ENCODE data around the gene MC1R.
"Not testable (repeated sequence)": the region's sequence is repeated elsewhere in the genome, so short reads cannot be mapped to it uniquely, and the experiment has no call there.

The MC1R gene

DNA sequence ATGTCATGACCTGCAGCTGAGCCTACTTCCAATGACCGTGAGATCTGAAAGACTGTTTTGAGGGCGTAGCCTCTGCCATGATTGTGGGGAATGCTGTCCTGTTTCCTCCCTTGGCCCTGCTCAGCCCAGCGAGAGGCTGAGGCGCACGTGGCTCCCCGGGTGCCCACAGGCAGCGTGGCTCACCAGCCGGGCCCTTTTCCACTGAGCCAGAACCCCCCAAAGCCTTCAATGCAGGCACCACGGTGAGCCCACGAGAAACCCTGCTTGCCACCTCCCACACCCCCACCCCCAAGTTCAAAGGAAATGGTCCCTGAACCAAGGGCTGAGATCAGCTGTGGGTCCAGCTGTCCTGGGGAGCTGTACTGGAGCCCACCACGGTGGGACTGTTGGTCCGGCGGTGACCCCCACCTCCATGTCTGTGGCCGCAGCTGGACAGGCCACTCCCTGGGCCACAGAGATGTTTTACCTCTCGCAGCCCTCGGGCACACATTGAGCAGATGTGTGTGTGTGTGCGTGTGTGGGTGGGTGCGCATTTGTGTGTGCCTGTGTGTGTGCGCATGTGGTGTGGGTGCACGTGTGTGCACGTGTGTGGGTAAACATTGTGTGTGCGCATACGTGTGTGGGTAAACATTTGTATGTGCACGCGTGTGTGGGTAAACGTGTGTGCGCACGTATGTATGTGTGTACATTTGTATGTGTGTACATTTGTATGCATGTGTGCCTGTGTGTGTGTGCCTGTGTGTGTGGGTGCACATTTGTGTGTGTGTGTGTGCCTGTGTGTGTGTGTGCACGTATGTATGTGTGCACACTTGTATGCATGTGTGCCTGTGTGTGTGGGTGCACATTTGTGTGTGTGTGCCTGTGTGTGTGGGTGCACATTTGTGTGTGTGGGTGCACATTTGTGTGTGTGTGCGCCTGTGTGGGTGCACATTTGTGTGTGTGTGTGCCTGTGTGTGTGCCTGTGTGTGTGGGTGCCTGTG lies 5.0 kb upstream of the MC1R start:
- DNase-seq (ENCODE audit: low read depth, low spot score), result no peak

DNA sequence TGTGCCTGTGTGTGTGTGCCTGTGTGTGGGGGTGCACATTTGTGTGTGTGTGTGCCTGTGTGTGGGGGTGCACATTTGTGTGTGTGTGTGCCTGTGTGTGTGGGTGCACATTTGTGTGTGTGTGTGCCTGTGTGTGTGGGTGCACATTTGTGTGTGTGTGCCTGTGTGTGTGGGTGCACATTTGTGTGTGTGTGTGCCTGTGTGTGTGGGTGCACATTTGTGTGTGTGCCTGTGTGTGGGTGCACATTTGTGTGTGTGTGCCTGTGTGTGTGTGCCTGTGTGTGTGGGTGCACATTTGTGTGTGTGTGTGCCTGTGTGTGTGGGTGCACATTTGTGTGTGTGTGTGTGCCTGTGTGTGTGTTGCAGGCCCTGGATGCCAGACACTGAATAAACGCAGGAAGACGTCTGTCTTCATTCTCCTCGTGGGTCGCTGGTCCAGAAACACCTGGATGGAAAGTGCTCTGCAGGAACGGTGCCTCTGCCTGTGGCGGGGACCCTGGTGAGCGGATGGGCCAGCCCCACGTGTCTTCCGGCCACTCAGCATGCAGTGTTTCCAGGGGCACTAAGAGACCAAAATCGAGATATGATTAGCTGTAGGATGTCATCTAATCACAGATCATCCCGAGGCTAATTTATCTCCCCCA lies 3.9 kb upstream of the MC1R start:
- DNase-seq (ENCODE audit: low read depth, low spot score), result not testable (repeated sequence)

DNA sequence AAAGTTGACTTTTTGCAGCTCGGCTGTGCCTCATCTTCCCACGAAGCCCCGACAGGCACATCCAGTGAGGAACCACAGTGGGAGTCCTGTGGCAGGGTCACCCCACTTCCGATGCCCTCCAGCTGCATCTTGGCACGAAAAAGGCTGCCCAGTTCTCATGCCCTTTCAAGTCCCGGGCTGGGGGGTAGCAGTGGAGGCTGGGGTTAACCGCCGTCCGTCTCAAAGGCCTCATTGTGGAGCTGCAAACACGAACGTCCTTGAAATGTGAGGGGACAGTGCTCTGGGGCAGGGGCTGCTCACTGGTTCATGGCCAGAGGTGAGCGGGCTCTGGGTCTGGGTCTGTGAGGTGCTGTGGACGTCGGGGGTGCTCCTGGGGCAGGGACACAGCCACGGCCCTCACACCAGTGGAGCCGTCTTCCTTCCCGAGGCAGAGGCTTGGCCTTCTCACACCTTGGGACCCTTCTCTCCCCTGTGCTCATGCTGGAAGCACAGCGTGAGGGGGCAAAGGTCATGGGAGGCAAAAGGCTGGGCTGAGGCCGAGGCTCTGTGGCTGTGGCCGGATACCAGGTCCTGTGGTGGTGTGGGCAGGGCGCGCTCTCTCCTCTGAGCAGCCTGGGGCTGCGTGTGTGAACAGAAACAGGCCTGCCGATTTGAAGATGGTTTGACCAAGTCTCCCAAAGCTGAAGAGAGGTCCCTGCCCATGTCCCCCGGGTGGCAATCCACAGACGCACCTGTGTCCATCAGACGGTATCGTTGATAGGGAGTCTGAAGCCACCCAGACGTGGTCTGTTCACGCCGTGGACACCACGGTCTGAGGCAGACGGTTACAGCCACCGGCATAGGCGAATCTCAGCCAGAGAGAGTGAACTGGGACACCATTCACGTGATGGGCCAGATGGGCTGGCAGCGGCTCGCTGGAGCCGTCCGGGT lies 3.1 kb upstream of the MC1R start:
- no peak for DNase-seq (ENCODE audit: low read depth, low spot score)

DNA sequence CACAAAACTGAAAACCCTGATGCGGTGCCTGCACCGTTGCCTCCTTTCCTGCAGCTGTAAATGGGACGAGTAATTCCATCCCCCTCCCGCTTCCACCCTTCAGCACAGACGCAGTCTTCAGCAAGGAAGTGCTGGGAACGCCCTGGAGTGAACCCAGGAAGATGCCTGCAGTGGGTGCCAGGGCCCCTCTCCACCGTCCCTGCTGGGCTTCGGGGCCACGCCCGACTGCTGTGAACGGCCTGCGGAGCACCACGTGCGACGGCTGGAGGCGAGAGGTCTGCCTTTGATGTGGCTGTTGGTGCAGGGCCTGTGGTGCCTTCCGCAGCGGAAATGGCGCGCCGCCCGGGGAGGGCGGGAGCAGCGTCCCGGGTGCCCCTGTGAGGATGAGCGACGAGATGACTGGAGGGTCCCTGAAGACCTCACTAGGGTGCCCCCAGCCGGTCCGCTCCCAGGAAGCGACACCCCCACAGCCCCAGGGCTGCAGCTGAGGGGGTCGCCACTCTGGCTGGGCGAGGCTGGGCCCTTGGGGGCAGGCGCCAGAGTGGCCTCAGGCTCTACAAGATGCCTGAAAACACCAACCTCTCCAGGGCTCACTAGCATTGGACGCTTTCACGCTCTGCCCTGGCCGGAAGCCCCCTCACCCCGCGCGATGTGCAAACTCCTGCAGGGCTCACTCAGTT lies 749 bp upstream of the MC1R start:
- DNase-seq (ENCODE audit: low read depth, low spot score), result peak; percentile 95

- no peak for DNase-seq (ENCODE audit: low read depth, low spot score)
Observed at GRCh38 chr16:89919535-89920406, 1.1 kb downstream of the MC1R start.

- DNase-seq (ENCODE audit: low read depth, low spot score), result peak; percentile 65
Observed at GRCh38 chr16:89920723-89921122, 2.1 kb downstream of the MC1R start.

DNA sequence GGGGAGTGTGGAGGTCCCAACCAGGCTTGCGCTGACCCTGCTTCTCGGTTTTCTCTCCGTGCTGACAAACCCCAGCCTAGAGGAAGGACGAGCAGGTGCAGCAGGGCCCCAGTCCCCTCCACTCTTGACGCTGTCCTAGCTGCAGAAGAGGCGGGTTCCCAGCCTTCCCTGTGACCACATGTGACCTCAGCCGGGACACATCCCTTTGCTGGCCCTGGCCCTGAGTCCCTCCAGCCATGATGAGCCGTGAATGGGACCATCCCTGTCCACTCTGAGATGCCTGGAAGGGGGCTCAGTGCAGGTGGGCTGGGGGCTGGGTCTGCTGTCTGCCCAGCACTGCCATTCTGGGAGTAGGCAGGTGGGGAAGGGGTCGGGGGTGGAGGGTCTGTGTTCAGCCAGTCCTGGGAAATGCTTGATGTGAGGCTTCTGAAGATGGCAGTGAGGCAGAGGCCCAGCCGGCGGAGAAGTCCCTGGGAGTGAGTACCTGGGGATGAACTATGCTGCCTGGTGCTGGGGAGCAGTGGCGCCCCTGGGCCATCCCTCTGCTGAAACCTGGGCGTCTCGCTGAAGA lies 2.6 kb downstream of the MC1R start:
- no peak for DNase-seq (ENCODE audit: low read depth, low spot score)

DNA sequence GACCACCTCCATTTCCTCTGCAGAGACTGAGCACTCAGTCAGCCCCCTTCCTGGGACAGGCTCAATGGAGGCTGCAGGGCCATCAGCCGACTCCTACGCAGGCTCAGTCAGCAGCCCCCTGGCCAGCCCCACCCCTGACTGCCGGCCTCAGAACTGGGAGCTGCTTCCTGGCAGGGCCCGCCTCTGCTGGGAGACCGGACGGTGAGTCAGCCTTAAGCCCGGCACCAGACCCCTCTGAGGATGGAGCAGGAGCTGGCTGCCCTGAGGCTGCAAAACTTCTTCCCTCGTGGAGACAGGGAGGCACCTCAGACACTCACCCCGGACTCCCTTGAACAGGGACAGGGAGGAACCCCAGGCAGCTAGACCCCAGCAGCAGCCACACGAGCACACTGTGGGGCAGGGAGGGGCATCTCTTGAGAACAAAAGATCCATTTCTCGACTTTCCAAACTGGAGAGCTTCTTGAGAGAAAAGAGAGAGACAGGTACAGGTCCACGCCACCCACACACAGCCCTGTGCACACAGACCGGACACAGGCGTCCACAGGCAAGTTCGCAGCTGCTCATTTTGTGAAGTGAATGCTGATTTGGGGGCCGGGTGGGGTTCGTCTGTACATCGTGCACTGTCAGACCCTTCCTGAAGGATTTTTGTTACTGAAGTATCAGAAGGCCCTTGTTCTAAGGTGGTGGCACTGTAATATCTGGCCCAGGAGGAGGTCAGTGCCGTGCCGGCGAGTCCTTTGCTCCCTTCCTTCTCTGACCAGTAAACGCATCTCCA lies 3.2 kb downstream of the MC1R start:
- DNase-seq (ENCODE audit: low read depth, low spot score), result peak; percentile 97

DNA sequence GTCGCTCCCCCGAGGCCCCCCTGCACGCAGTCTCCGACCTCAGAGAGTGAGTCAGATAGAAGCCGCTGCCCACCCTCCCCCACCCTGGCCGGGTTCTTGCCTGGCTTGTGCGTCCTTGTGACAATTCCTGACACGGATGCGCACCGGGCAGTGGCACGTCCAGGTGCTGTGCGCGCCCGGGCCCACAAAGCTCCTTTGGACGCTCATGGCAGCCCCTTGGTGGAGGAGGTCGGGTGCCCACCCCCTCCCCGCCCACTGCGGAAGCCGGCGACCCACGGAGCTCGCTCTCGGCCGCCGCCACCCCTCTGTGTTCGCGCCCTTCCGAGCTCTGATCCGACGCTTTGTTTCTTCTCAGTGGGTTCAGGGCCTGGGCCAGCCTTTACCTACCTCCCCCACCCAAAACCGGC lies 3.8 kb downstream of the MC1R start:
- peak; percentile 97 for DNase-seq (ENCODE audit: low read depth, low spot score)

DNA sequence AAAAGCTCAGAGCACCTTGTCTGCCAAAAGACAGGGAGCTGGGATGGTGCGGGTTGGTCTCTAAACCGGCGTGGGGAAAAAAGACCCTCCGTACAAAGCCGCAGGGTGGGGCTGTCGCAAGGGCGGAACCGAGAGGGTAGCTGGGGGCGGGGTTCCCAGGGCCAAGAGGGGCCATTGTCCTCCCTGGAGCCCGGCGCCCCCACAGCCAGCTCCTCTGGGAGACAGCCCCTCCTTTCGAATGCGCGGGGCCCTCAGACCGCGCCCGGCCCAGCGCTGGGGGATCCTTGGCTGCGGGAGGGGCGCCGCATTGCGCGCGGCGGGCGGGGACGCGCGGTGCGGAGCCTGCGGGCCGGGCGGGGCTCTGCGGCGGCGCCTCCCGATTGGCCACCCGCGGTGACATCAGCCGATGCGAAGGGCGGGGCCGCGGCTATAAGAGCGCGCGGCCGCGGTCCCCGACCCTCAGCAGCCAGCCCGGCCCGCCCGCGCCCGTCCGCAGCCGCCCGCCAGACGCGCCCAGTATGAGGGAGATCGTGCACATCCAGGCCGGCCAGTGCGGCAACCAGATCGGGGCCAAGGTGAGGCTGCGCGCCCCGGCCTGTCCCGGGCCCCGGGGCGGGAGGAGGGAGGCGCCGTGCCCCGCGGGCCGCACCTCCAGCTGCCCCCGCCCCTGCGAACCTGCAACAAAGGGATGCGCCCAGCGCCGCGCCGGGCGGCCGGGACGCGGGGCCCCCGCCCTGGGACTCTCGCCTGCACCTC lies 4.4 kb downstream of the MC1R start, which contains the start of gene TUBB3:
Gene TUBB3, plus strand, starts transcription at position 459 of the 756 bp plus-strand sequence. Its CDS starts 60 bp downstream, at position 519.
- DNase-seq (ENCODE audit: low read depth, low spot score), result peak; percentile 97

GRCh38 chr16:89923640-89924296 lies 5.1 kb downstream of the MC1R start:
- DNase-seq (ENCODE audit: low read depth, low spot score), result peak; percentile 59

DNA sequence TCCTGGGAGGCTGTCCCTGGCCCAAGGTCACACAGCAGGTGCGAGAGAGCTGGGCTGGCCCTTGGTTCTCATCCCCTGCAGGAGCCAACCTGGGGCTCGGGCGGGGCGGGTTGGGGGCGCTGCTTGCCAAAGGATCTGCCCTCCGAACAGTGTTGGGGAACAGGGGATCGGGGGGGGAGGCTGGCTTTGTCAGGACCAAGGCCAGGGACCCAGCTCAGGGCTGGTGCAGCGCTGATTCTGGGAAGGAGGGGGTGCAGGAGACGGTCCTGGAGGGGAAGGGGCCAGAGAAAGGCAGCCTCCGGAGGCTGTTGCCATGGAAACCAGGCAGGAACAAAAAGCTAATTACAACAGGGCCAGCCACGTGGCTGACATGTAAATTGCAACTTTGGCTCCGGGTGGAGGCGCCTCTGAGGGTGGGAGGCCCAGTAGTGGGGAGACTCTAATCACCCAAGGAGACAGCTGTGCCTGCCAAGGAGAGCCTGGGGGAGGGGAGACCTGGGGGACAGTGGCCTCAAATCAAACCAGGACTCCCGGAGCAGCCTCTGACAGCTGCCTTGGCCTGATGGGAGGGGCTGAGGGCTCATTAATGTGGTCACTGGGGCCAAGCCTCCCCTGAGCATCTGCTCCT lies 5.7 kb downstream of the MC1R start:
- DNase-seq (ENCODE audit: low read depth, low spot score), result peak; percentile 75

GRCh38 chr16:89924925-89925307 lies 6.3 kb downstream of the MC1R start:
- no peak for DNase-seq (ENCODE audit: low read depth, low spot score)

DNA sequence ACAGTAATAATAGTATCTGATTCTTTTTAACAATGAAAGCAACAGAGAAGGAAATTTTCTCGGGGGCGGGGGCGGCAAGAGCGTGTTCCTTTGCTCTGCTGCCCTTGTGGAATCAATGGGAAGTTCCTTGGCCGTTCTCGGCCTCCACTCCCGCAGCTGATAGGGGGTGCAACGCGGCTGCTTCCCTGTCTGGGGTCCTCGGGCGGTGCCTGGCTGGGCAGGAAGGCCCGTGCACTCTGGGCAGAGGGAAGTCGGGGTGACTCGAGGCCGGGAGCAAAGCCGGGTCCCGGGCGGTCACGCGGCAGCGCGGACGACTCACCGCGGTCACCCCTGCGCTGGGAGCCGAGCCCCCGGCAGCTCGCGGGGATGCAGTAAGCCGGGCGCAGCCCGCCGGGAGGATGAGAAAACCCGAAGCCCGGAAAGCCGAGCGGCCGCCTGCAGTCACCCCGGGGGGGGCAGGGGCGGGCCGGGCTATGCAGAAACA lies 7.0 kb downstream of the MC1R start:
- DNase-seq (ENCODE audit: low read depth, low spot score), result no peak

DNA sequence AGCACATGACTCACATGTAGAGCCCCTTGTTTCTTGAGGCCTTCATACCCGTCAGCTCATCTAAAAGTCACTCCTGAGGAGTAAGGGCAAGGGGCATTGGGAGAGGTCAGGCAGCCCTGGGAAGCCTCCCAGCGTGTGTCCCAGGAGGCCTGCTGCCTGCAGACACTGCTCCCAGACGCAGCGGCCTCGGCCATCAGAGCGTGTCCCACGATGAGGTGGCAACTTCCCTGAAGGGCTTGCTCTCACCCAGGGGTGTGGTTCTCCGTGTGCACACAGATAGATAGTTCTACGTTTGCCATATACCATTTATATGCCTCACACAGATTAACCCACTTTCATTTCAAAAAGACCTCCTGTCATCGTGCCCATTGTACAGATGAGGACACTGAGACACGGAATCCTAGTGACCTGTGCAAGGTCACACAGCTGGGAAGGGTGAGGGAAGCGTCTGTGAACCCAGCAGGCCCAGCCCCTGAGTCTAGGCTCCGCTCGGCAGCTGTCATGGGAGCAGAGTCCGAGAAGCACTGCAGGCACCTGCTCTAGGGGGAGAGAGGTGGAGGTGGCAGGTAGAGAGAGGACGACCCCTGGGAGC lies 12.7 kb downstream of the MC1R start:
- DNase-seq (ENCODE audit: low read depth, low spot score), result no peak

DNA sequence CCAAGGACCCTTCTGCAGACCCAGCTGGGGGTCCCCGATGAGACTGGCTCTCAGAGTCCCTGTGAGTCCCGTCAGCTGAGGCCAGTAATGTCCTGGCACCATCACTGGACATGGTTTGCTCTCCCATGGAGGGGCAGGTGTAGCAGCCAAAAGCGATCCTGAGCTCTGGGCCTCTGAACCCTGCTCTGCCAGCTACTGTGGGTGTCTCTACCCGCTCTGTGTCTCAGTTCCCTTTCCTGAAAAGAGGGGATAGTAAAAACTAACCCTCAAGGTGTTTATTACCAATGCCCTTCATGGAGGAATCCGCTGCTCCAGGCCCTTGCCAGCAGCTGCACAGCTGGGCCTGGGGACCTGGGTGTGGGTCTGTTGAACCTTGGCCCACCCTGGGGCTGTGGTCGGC lies 13.3 kb downstream of the MC1R start:
- no peak for DNase-seq (ENCODE audit: low read depth, low spot score)

DNA sequence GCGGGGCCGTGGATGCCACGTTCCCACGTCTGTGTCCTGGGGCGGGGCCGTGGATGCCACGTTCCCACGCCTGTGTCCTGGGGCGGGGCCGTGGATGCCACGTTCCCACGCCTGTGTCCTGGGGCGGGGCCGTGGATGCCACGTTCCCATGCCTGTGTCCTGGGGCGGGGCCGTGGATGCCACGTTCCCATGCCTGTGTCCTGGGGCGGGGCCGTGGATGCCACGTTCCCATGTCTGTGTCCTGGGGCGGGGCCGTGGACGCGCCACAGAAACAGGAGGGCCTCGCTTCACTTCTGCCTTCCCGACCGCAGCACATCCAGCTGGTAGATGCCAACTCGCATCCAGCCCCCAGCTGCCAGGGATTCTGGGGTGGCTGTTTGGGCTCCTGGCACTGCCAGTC lies 15.4 kb downstream of the MC1R start:
- DNase-seq (ENCODE audit: low read depth, low spot score), result not testable (repeated sequence)

Measured in astrocyte of the hippocampus (primary cell).